GM12878 (cell line): ENCODE measurements around the gene WIPF1. TPM values are rescaled to one million over a fixed set of nuclear protein-coding genes. Genes with fewer than 3 reads are reported as not detected.

ENCODE experiments used
- ATAC-seq: fragments of 200-7000 bp; cut with Tn5 transposase; 3 replicates; pipeline ENCODE4 v1.9.1; 2020; ENCODE audit warnings: mild to moderate bottlenecking, moderate library complexity
- BruUV-seq: library from RNA; stranded (reverse); fragments of 400-500 nt; replicated peaks from 2 replicates; lab custom pipeline; 2021; lab: Mats Ljungman, UMichigan
- CTCF ChIA-PET: fragments of 300-600 bp; sonication (Branson Sonifier 250); formaldehyde crosslinking; extraction: SDS; loops from one replicate; lab custom pipeline; 2021; ENCODE audit warnings: inconsistent platforms; lab: Yijun Ruan, JAX
- POLR2A ChIA-PET: fragments of 350-600 bp; formaldehyde crosslinking; extraction: SDS; loops from one replicate; lab custom pipeline; 2021; ENCODE audit warnings: inconsistent platforms; lab: Charles Lee
- RAD21 ChIA-PET: fragments of 300-600 bp; sonication (Branson Sonifier 250); formaldehyde crosslinking; loops from one replicate; lab custom pipeline; 2023; ENCODE audit warnings: antibody characterized with exemption; ENCODE audit not compliant: unreplicated experiment; lab: Charles Lee
- SMC1A ChIA-PET: fragments of 300-600 bp; sonication (Branson Sonifier 250); formaldehyde crosslinking; loops from one replicate; lab custom pipeline; 2023; ENCODE audit not compliant: unreplicated experiment, uncharacterized antibody; lab: Charles Lee
- DNase-seq: peaks from one replicate; pipeline ENCODE4 v3.0.0-alpha.2; 2011; ENCODE audit warnings: low read depth, low spot score
- FAIRE-seq: peaks from 3 replicates; lab custom pipeline; 2011; peaks lifted over from hg19 to GRCh38; lab: Jason Lieb, UNC
- H2AFZ ChIP-seq: 2 replicates; pipeline ENCODE4 v1.6.0; 2011; ENCODE audit warnings: low read depth, low read length, control low read depth; ENCODE audit not compliant: control insufficient read depth
- H3K27ac ChIP-seq: 2 replicates; pipeline ENCODE4 v1.5.1; 2011; ENCODE audit warnings: control low read depth; ENCODE audit not compliant: control insufficient read depth, insufficient read depth
- H3K27me3 ChIP-seq, 2 experiments: replicated peaks in 1 of 2; 2 replicates each; pipeline versions ENCODE4 v1.6.0 to v1.6.1; 2011; ENCODE audit warnings: low read length in 1 of 2; ENCODE audit not compliant: control insufficient read depth in 2 of 2, insufficient read depth in 2 of 2
- H3K36me3 ChIP-seq, 2 experiments: 2 replicates each; pipeline ENCODE4 v1.5.1; 2011; ENCODE audit warnings: low read length in 1 of 2; ENCODE audit not compliant: control insufficient read depth in 2 of 2, insufficient read depth in 2 of 2
- H3K4me1 ChIP-seq: 2 replicates; pipeline ENCODE4 v1.6.1; 2011; ENCODE audit warnings: mild to moderate bottlenecking, low read length, moderate library complexity, mixed read lengths; ENCODE audit not compliant: control insufficient read depth, insufficient read depth
- H3K4me2 ChIP-seq: 2 replicates; pipeline ENCODE4 v1.6.0; 2011; ENCODE audit warnings: control low read depth; ENCODE audit not compliant: control insufficient read depth, insufficient read depth
- H3K4me3 ChIP-seq: fragments of 200-600 bp; sonication (generic); 2 replicates; pipeline ENCODE4 v1.5.1; 2016
- H3K79me2 ChIP-seq: 2 replicates; pipeline ENCODE4 v1.6.0; 2011; ENCODE audit warnings: low read length; ENCODE audit not compliant: control insufficient read depth, insufficient read depth
- H3K9ac ChIP-seq: 2 replicates; pipeline ENCODE4 v1.8.0; 2011; ENCODE audit warnings: low read length, control low read depth, mixed read lengths; ENCODE audit not compliant: control insufficient read depth, insufficient read depth
- H3K9me3 ChIP-seq: replicated peaks from 3 replicates; pipeline ENCODE4 v1.5.1; 2011; ENCODE audit warnings: mild to moderate bottlenecking, low read length; ENCODE audit not compliant: control insufficient read depth, insufficient read depth
- H4K20me1 ChIP-seq: 2 replicates; pipeline ENCODE4 v1.6.0; 2011; ENCODE audit not compliant: control insufficient read depth, insufficient read depth
- CEBPB ChIP-seq, 2 experiments: fragments of 150-350 bp in 1 of 2; IDR thresholded peaks; 2 replicates each; pipeline ENCODE4 v1.6.1; 2012 to 2014; ENCODE audit warnings: low read depth in 2 of 2, low read length in 2 of 2, borderline replicate concordance in 1 of 2, inconsistent platforms in 1 of 2
- CHD2 ChIP-seq: IDR thresholded peaks from 2 replicates; pipeline ENCODE4 v1.6.1; 2011; ENCODE audit warnings: low read depth, low read length, improper control_type of control experiment, borderline replicate concordance
- IKZF1 ChIP-seq: fragments of 450-650 bp; conservative IDR thresholded peaks from 2 replicates; pipeline ENCODE4 v1.6.1; 2017; ENCODE audit warnings: antibody characterized with exemption, mild to moderate bottlenecking
- IKZF2 ChIP-seq, 2 experiments: fragments of 450-650 bp; IDR thresholded peaks; 2 replicates each; pipeline ENCODE4 v1.6.1; 2017; ENCODE audit warnings: mild to moderate bottlenecking in 2 of 2, moderate library complexity in 2 of 2
- MTA2 ChIP-seq: fragments of 450-650 bp; IDR thresholded peaks from 2 replicates; pipeline ENCODE4 v1.6.1; 2016; ENCODE audit warnings: low read depth, mild to moderate bottlenecking, moderate library complexity
- NBN ChIP-seq: fragments of 450-650 bp; IDR thresholded peaks from 2 replicates; pipeline ENCODE4 v1.6.1; 2016
- NR2F1 ChIP-seq: fragments of 450-650 bp; conservative IDR thresholded peaks from 2 replicates; pipeline ENCODE4 v1.6.1; 2017; ENCODE audit warnings: mild to moderate bottlenecking
- POLR2AphosphoS5 ChIP-seq: IDR thresholded peaks from 2 replicates; pipeline ENCODE4 v1.6.1; 2011; ENCODE audit warnings: mild to moderate bottlenecking, low read length, inconsistent platforms
- RUNX3 ChIP-seq: IDR thresholded peaks from 2 replicates; pipeline ENCODE4 v1.6.1; 2012; ENCODE audit warnings: low read length, inconsistent platforms
- SMAD1 ChIP-seq: fragments of 450-650 bp; IDR thresholded peaks from 2 replicates; pipeline ENCODE4 v1.6.1; 2018; ENCODE audit warnings: mild to moderate bottlenecking, low read depth; ENCODE audit not compliant: partially characterized antibody
- SPI1 ChIP-seq: IDR thresholded peaks from 2 replicates; pipeline ENCODE4 v1.6.1; 2011; ENCODE audit warnings: low read depth, mild to moderate bottlenecking, low read length, moderate library complexity, borderline replicate concordance; ENCODE audit not compliant: insufficient read depth
- SUZ12 ChIP-seq: fragments of 200-600 bp; sonication (generic); IDR thresholded peaks from one replicate; pipeline ENCODE4 v1.6.1; 2018; ENCODE audit warnings: antibody characterized with exemption, mild to moderate bottlenecking; ENCODE audit not compliant: unreplicated experiment
- WGBS: methylation state at CpG from one replicate; pipeline ENCODE4 v1.1.6; 2016; ENCODE audit warnings: low lambda C conversion rate; ENCODE audit not compliant: insufficient replicate concordance, insufficient coverage; ENCODE audit errors: missing lambda C conversion rate; 5-methylcytosine and 5-hydroxymethylcytosine counted together
- in situ Hi-C: fragments of 300-500 bp; cut with MboI; formaldehyde crosslinking; loops from 9 replicates; pipeline ENCODE4 v1.14.3; 2018; ENCODE audit warnings: mixed read lengths
- intact Hi-C: fragments of 100-400 bp; cut with micrococcal nuclease; formaldehyde crosslinking; loops from one replicate; pipeline ENCODE4 v1.14.2; 2022; ENCODE audit not compliant: unreplicated experiment
- polyA plus RNA-seq, 11 experiments: library from polyadenylated mRNA; depleted of rRNA in 4 of 11; unstranded in 6 of 11; stranded (reverse) in 5 of 11; fragments of >200 nt; fragmentation: Nextera tagmentation in 4 of 11; fragmentation: Illumina TruSeq in 1 of 11; extraction: Ambion mirVana in 4 of 11; extraction: Trizol in 1 of 11; gene quantifications; 1 replicate in 1 of 11; 2 replicates in 10 of 11; pipeline versions ENCODE4 v1.2.1 to v1.2.3, GENCODE V29; 2011 to 2016; ENCODE audit warnings: inconsistent platforms in 2 of 11, missing spikeins in 2 of 11, low read depth in 1 of 11
- total RNA-seq, 4 experiments: library from RNA; depleted of rRNA in 3 of 4; stranded (reverse); fragments of >200 nt in 3 of 4; fragmentation: Illumina TruSeq in 1 of 4; extraction: Trizol in 1 of 4; gene quantifications; 2 replicates each; pipeline versions ENCODE4 v1.2.1 to v1.2.3, GENCODE V29; 2013 to 2021
- TF ChIP-seq, protein P1 (sequence below): fragments of 450-650 bp; IDR thresholded peaks from 2 replicates; pipeline ENCODE4 v1.6.1; 2017; ENCODE audit warnings: mild to moderate bottlenecking, moderate library complexity

The WIPF1 gene
- total and polyA plus RNA-seq, 10 of the 15 experiments (the other 5 are each of a cell fraction or from before 2014, with no cell fraction given) = 23.1 to 188 (median 68.9) TPM

DNA sequence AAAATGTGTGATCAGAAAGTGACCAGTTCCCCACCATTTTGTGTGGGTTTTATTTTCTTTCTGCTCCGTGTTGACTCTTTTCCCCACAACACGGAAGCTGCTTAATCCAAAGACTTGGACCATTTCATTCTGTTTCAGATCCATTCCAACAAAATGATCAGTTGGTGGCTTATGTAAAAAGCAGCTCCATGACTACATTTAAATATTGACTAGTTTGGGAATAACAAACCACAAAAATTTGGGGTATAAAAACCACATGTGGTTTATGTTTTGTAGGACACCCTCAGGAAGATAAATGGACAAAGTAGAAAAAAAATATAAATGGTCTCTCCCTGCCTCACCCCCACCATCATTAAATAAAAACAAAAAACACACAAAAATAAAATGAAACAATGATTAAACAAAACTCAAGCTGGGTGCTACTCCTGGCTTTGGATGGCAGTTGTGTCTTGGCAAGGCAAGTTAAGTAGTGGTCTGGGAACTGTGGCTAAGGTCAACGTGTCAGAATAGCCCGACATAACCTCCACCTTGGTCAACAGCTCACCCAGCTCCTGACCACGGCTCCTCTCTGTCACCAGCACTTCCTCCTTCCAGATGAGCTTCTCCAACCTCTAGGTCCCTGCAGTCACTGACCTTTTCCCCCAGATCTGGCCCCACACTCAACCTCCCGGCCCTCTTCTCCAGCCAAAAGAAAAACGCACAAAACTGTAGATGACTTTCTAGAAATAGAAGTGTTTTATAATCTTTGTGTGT lies 12.8 kb upstream of the WIPF1 start:
- intact Hi-C loops = no loop called here
- no peak for TF ChIP-seq CEBPB (IDR thresholded peaks at IDR 0.05; ENCODE audit: borderline replicate concordance in 1 of 2, low read depth in 2 of 2, low read length in 2 of 2)
- TF ChIP-seq IKZF2 (IDR thresholded peaks at IDR 0.05) = peak; percentile 31 to 37; a peak in 2 of 4 replicates
- TF ChIP-seq, protein P1, sequence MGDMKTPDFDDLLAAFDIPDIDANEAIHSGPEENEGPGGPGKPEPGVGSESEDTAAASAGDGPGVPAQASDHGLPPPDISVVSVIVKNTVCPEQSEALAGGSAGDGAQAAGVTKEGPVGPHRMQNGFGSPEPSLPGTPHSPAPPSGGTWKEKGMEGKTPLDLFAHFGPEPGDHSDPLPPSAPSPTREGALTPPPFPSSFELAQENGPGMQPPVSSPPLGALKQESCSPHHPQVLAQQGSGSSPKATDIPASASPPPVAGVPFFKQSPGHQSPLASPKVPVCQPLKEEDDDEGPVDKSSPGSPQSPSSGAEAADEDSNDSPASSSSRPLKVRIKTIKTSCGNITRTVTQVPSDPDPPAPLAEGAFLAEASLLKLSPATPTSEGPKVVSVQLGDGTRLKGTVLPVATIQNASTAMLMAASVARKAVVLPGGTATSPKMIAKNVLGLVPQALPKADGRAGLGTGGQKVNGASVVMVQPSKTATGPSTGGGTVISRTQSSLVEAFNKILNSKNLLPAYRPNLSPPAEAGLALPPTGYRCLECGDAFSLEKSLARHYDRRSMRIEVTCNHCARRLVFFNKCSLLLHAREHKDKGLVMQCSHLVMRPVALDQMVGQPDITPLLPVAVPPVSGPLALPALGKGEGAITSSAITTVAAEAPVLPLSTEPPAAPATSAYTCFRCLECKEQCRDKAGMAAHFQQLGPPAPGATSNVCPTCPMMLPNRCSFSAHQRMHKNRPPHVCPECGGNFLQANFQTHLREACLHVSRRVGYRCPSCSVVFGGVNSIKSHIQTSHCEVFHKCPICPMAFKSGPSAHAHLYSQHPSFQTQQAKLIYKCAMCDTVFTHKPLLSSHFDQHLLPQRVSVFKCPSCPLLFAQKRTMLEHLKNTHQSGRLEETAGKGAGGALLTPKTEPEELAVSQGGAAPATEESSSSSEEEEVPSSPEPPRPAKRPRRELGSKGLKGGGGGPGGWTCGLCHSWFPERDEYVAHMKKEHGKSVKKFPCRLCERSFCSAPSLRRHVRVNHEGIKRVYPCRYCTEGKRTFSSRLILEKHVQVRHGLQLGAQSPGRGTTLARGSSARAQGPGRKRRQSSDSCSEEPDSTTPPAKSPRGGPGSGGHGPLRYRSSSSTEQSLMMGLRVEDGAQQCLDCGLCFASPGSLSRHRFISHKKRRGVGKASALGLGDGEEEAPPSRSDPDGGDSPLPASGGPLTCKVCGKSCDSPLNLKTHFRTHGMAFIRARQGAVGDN = peak; percentile 64; the same call in 1 of the 2 replicates
- peak; percentile 77 for TF ChIP-seq NR2F1
- peak; percentile 89 for TF ChIP-seq SPI1
- peak; percentile 50 for TF ChIP-seq IKZF1
- TF ChIP-seq NBN = 0 out of 2 replicates have a peak, but pooled peaks have one; percentile 35
- TF ChIP-seq RUNX3 = peak; percentile 54
- 0 out of 2 replicates have a peak, but pooled peaks have one; percentile 15 for TF ChIP-seq CHD2
- peak; percentile 15; the same call in 1 of the 2 replicates for TF ChIP-seq MTA2
- no peak for TF ChIP-seq SUZ12
- TF ChIP-seq SMAD1 = no peak
- TF ChIP-seq POLR2AphosphoS5 = peak; percentile 58; the same call in 1 of the 2 replicates
- no peaks in the 10 kb centered on the region for H3K27me3 ChIP-seq
- SMC1A ChIA-PET = interaction anchor here (0.6 to 31.8 kb wide), 8 partner anchors 1 to 1281 kb away, joined by 3 to 537 read pairs (median 232); partner anchors contain the start of gene WIPF1
- CTCF ChIA-PET = interaction anchor here (0.9 to 31.2 kb wide), 12 partner anchors 10 to 147 kb away, joined by 3 to 534 read pairs (median 8); partner anchors contain the start of gene WIPF1
- BruUV-seq = no TSS peak
- H3K36me3 ChIP-seq = peaks cover 0 to 5% of the 10 kb centered on the region in 2 experiments; a peak in 1 of 4 replicates
- peaks cover 21% of the 10 kb centered on the region for H3K79me2 ChIP-seq
- RAD21 ChIA-PET = interaction anchor here (0.9 to 19.4 kb wide), 8 partner anchors 13 to 122 kb away, joined by 3 to 294 read pairs (median 19); partner anchors contain the start of gene WIPF1
- WGBS = 28% methylated on average over 7 of the region's 7 CpGs
- ATAC-seq = peak; percentile 37
- no peaks in the 10 kb centered on the region for H4K20me1 ChIP-seq
- H3K9me3 ChIP-seq = no peaks in the 10 kb centered on the region
- in situ Hi-C loops = no loop called here
- no peak for FAIRE-seq
- H3K4me3 ChIP-seq = no peak overlapping the region
- no peak for DNase-seq
- POLR2A ChIA-PET = interaction anchor here (0.8 to 10.9 kb wide), 11 partner anchors 11 to 124 kb away, joined by 3 to 246 read pairs (median 6); partner anchors contain the start of genes GPR155 and WIPF1
- peaks cover 71% of the 10 kb centered on the region for H3K4me1 ChIP-seq
- peak overlapping the region; percentile 89 for H3K27ac ChIP-seq
- peak overlapping the region; percentile 47 for H3K9ac ChIP-seq
- peak overlapping the region; percentile 83 for H2AFZ ChIP-seq
- peak overlapping the region; percentile 64 for H3K4me2 ChIP-seq
